ENCODE measurements around the gene HECTD2.

DNA sequence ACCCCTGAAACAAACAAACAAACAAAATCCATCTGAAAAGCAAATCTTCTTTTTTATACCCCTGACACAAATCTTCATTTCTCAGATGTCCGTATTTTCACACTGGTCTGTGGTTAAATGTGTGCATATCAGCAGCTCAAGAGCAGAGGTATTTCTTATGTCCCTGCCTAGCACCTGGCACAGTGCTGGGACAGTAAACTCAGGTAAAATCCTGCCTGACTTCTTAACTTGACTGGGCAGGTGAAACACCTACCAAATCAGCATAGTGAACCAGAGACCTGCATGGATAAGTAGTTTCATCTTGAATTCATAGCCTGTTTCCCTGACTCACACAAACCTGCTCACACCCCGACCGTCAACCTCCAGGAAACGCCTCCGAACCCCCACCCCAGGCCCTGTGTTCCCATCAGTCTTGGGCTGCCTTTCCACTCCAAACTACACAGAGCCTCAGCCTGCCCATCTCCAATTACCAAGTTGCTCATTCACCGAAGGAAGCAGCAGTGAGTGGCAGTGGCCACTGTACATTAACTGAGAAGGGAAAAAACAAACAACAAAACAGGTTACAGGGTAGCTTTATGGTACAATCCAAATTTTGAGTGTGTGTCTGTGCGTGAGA, 109.9 kb downstream of the HECTD2 start:
- TF ChIP-seq, protein P1, sequence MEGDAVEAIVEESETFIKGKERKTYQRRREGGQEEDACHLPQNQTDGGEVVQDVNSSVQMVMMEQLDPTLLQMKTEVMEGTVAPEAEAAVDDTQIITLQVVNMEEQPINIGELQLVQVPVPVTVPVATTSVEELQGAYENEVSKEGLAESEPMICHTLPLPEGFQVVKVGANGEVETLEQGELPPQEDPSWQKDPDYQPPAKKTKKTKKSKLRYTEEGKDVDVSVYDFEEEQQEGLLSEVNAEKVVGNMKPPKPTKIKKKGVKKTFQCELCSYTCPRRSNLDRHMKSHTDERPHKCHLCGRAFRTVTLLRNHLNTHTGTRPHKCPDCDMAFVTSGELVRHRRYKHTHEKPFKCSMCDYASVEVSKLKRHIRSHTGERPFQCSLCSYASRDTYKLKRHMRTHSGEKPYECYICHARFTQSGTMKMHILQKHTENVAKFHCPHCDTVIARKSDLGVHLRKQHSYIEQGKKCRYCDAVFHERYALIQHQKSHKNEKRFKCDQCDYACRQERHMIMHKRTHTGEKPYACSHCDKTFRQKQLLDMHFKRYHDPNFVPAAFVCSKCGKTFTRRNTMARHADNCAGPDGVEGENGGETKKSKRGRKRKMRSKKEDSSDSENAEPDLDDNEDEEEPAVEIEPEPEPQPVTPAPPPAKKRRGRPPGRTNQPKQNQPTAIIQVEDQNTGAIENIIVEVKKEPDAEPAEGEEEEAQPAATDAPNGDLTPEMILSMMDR (conservative IDR thresholded peaks at IDR 0.05 in 1 of 2, IDR thresholded peaks at IDR 0.05 in 1 of 2; ENCODE audit: extremely low read depth in 1 of 2, insufficient read depth in 1 of 2, low read depth in 1 of 2, low read length in 2 of 2), result no peak
- no peak for TF ChIP-seq EZH2 (IDR thresholded peaks at IDR 0.05; ENCODE audit: borderline replicate concordance, low read length)
